ENCODE measurements around the gene METAP1D.

The METAP1D gene

DNA sequence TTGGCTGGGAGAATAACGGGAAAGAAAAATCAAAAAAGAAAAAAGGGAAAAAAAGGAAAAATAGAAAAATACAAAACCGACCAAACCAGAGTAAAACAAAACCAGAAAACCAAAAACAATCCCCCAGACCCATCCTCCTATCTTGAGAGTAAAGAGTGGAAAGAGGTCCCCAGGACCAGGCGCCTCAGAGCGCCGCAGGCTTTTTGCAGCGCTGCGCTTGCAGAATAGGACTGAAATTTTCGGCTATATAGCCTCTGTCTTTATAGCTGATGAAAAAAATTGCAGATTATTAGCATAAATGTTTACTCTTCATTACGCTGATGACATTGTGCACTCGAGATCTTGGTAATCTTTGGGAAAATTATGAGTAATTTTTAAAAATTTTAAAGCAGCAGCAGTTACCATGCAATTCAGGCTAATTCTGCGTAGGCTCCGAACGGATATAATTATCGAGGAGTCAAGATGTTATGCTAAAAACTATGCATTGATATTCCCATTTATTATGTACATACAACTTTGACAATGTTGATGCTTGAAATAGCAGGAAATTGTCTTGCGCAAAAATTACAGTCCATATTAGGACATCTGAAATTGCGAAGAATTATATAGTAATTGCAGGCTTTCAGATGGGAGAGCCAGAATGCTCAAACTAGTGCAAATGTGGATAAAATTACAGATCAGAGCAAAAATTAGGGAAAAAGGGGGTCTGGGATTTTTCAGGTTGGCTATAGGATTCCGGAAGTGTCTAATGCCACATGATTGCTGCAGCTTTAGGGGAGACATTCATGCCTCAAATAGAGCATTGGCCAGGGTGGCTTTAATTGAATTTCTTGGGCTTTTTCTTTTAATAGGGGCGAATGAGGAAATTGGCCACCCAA is 93.9 kb downstream of the METAP1D start:
- DNase-seq = no peak

DNA sequence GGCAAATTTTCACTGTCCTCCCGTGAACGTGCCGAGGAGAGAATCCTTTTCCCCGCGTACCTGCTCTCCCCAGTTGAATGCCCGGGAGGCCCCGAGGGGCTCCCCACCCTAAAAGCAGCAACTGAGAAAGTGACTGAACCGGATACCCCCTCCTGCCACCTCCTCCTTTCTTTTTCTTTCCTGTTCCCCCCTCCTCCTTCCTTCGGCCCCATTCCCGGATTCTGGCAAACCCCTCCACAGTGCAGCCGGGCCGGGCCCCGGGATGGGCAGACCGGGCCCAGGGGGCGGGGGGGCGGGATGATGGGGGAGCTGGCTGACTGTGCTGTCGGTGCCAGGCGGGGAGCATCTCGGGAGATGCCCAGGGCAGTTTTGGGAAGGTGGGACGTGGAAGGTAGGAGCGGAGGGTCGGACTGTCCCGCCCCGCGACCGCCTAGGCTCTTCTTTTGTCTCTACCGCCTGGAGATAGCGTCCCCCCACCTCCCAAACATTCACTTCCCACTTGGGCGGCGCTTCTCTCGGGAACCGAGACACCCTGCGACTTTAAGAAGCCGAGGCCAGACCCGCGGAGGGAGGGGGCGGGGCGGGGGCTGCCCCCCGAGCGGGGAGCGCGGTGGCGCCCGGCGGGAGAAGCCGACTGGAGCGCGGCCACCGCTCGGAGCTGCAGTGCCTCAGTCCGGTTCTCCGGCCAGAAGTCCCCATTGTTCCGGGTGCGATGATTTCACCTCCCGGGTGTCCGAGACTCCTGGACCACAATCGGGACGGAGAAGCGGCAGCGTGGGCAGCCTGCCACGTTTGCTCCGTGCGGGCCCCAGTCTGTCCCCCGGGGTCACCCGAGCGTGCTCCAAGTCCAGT is 94.8 kb downstream of the METAP1D start:
- no peak for DNase-seq

DNA sequence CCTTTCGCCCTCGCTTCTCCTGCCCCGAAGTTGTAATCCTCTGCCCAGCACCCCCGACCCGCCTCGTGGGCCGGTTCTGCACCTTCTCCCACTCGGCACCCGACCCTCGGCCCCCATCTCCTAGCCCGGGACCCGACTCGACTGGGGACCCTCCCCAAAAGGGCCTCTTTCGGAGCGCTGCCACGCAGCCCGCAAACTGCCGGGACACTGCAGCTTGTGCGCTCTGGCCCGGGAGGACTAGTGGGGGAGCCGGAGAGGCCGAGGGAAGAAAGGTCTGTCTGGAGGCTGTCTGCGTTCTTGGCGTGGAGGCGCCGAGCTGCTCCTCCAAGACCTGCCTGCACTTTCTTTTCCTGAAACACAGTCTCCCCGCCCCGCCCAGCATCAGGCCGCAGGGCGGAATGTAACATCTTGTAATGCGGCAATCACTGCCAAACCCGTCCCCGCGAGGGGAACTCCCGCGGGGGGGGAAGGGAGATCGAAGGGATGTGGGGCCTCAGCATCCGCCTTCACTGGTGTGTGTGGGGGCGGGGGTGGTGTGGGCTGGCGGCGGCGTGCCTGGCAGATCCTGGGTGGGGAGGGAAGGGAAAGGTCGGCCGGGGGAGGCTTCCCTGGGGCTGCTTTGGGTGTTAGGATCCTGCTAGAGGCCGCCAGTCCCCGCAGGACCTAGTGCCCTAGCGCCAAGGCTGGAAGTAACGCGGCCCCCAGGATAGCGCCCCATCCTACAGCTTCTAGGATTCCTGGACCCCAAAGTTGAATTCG is 95.6 kb downstream of the METAP1D start:
- no peak for DNase-seq

DNA sequence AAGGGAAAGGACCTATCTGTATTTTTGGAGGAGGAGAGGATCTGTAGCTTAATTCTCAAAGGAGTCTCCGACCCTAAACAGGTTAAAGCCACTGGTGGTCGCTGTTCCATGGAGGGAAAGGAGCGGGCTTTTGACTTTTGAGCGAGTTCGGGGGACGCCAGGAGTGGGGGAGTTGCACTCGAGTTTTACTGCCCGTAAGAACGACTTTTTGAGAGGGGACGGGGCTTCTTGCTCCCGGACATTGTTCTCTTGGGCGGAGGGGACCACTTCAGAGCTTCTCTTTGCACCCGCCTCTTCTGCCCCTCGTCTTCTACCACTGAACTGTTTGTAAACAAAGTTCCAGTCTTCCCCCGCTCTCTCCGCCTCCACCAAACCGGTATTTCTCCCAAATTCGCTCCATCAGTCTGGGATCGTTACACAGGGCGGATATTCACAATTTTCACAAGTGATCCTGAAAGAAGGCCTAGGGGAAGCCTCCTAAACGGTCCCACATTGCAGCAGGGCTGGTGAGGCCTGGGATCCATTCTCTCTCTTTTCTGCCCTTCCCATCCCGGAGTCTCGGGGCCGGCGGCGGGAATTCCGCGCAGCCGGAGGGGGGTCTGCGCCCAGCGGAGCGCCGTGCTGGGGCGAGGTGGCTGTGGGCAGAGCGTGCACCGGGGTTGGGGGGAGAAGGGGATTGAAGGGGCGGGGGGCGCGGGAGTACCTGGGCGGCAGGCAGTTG is 96.3 kb downstream of the METAP1D start:
- peak; percentile 15 for DNase-seq

DNA sequence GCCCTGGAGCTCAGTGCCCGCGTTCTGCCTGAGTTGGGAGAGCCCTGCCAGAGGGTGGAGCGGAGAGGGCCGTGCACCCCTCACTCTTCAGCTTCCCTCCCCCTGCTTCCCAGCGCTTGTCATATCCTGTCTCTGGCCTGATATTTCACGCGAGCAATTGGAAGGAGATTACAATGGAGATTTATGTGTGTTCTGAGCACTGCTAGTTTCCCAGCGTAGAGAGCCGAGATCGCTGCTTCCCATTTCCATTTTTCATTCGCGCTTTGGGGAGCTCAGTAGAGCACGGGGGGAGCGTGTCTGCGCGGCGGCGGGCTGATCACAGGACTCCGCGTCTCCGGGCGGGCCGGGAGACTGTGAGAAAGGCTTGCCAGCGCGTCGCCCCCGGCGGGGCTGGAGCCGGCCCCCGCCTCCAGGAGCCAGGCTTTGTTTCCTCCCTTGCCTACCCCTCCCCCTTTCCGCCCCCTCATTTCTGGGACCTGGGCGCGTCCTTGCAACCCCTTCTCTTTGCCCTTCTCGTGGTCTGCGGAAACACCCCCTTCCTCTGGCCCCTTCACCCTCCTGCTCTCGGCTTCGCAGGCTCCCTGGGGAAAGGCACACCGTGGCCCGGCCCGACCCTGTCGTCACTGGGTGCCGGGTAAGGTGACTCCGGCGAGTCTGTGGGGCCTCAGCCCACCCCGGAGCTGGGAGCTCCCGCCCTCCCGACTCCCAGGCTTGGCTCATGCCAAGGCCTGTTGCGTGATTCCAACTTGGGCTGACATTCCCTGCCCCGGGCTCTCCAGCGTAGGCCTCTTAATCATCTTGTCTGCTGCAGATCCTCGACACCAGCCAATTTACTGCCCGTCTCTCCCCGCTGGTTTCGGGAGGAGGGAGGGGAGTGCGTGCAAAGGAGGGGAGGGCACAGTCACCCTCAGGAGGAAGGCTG is 97.1 kb downstream of the METAP1D start:
- no peak for DNase-seq

DNA sequence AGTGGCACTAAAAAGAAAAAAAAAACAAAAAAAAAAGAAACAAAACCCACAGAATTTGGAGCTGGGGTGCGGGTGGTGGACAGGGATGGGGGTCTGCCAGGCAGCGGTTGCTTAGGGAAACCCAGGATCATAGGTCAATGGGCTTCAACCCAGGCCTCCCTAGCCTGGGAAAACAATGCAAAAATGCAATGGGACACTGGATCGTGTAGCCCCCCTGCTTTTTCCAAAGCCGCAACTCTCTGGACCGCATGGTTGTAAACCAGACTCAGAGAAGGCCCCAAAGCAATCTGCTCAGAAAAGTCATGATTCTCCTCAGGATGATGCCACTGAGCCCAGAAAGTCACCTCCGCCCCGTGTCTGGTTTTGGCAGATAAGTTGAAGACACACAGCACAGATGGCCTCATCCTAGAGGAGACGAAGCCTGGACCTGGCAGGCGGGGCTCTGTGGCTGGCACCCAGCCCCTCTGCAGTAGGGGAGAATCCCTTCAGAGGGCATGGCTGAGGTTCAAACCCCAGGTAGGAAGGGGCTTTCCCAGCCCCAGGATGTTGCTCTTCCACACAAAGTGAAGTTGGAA is 97.9 kb downstream of the METAP1D start:
- DNase-seq = no peak

DNA sequence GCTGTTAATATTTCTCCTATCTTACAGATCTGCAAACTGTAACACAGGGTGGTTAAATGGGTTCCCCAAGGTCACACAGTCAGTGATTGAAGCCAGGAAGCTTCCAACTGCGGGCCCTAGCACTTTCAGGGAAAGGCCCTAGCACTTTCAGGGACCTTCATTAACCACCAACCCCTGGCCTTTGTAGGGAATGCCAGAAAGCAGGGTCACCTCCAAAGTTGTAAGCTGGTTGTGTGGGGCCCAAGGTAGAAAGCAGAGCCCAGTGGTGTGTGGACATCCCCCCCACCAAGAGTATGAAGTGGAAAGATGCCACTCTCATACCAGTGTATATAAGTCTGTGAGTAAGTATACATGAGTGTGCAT is 98.5 kb downstream of the METAP1D start:
- DNase-seq = no peak

DNA sequence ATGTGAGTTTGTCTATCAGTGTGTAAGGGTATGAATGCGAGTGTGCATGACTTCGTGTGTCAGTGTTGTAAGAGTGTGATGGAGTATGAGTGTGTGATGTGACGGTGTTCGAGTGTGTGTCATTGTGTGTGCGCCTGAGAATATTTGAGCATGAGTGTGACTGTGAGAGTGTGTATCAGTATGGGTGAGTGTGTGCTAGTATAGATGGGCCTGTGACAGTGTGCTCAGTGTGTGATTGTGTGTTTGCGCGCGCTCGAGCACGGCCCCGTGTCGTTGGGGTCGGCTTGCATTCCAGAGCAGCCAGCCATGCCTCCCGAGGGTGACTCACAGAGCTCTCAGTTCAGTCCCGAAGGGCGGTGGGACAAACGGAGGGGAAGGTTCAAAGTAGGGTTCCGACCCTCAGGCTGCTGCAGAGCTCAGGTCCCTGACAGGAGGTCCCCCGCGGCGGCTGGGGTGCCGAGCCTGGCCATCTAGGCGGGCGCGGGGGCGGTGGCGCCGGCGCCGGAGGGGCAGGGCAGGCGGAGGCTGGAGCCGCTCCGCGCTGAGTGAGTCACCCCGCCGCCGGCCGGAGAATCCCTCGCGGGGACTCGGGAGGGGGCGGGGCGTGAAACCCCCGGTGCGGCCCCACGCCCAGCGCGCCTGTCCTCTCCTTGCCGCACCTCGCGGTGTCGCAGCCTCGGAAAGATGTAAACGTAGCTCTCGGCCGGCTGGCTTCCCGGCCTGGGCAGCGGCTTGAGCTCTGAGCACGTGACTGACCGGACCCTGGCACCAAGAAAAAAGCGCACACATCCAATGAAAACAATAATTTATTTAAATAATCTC is 99.1 kb downstream of the METAP1D start:
- DNase-seq = no peak

DNA sequence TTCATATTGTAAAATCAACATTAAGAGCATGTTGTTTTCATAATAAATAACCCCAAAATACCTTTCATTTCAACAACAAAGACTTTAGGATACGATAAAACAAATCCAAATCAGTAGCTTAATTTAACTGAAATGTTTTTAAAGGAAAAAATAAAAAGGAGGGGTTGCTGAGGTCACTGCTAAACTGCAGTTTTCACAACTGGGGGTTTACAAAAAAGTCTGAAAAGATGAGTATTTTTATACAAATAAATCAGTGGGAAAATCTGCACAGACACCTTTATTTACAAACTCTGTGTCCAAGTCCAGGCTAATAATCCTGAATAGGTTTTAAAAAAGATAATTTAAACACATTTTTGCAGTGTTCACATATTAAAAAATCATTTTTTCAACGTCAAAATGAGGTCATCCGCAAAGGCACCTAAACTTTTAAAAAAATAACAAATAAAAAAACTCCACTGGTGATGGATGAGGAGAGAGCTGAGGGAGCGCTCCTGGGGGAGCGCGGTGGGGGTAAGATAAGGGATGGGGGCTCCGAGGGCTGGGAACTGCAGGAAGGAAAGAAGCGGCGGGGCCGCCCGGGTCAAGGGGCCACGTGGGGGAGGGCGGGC is 99.8 kb downstream of the METAP1D start:
- DNase-seq = no peak

DNA sequence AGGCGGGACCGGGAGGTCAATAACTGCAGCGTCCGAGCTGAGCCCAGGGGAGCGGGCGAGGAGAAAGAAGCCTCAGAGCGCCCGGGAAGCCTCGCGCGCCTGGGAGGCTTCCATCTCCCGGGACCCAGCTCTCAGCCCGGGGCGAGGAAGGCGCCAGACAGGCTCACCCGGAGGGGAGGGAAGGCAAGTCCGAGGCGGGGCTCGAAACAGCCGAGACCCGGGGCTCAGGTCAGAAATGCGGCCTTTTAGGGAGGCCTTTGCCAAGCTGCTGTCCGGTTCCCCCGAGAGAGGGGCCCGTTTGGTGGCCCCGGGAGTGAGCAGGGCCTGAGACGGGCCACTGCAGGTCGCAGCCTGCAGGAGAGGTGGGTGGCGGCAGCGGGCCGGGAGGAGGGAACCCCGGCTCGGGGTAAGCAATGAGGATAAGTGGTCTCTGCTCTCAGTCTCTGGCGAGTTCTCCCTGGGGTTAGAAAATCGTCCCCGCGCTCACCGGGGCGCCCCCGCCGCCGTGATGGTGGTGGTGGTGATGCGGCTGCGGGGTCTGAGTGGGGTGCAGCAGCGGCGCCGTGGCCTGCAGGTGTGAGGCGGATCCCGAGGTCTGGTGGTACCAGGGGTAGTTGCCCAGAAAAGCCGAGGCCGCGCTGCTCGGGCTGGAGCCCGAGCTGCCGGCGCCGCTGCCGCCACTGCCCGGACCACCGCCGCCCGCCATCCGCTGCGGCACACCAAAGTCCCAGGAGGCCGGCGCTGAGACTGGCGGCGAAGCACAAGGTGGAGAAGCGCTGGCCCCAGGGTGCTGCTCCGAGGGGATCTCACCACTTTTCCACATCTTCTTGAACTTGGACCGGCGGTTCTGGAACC is 100.6 kb downstream of the METAP1D start:
- no peak for DNase-seq

DNA sequence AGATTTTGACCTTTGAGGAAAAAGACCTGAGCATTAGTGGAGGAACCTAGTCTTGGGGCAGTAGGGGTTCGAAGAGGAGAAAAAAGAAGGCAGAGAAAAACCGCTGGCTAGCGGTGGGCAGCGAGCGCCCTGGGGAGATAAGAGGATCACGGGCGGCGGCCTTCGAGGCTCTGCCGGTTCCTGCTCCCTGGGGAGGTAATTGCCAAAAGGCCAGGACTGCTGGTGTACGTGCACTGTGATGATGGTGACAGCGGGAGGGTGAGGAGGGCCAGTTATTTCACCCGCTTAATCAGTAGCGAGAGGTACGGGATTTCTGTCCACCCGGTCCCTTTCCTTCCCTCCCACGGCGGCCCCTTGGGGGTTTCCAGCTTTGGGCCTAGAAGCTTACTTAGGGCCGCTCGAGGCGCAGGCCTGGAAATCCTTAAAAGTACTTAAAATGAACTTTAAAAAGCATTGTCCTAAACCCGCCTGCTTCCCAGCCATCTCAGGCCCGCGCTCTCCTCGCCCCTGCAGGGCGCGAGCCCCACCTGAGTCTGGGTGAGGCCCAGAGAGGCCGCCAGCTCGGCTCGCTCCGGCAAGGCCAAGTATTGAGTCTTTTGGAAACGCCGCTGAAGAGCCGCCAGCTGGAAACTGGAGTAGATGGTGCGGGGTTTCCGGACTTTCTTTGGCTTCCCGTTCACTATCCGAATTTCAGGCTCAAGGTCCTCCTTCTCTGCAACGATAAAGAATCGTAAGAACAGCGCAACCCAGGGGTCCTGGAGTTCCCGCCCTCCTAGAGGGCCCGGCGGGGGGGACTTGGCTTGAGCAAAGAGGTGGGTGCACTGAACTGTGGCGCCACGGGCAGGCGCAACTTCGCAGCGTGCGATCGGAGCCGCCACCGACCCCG is 101.4 kb downstream of the METAP1D start:
- no peak for DNase-seq

DNA sequence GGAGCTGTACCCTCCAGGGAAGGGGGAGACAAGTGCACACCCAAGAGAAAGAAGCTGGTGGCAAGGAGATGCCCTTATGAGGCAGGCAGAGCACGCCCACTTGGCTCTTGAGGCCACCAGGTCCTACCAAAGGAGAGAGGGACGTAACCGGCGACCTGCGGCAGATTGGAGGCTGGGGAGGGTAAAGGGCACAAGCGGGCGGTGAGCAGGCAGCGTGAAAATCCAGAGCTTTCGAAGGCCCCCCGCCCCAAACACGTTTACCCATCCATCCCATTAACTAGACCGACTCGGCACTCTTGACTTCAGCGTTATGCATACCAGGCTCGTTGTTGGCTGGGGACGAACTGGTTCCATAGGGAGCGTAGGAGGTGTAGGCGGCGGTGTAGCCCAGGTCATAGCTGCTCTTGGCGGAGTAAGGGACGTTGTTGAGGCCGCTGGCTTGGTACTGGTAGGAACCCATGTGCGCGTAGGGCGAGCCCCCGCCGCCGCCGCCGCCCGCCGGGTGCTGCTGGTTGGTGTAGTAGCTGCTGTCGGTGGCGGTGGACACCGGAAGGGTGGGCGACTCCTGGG is 102.2 kb downstream of the METAP1D start:
- DNase-seq = no peak

DNA sequence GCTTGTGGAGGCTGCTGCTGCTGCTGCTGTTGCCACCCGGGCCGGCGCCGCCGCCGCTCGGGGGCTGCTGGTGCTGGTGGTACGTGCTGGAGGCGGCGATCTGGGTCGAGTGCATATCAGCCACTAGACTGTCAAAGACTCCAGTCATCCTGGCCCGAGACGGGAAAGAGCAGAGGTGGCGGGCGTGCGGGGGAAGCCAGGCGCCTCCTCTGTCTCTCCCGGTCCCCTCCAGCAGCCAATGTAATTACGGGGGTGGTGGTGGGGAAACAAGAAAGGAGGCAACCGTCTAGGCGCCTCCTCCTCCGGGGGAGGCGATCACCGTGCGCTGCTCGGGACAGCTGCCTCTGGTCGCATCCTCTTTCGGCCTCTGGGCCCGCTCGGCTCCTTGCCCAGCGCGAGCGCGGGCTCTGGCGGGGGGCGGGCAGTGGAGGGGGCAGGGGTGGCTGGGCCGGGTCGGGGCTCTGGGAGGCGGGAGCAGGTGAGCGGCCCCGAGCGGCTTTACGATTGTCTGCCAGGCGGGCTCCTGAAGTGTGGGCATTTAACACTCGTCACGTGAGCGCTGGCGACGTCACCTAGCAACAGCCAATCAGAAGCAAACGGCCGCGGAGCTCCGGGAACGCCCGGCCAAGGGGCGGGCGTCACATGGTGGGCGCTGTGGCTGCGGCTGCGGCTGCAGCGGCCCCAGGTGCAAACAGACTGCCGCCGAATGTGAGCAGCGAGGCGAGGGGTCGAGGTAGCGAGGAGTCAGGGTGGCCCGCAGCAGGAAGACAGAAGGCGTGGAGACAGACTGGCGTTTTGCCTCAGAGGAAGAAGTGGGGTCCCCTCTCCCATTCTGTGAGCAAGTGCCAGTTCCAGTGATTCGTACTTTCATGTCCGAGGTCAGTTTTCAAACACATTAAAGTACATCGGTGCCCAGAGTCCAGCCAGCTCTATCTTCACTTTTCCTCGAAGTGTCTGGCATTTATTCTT is 102.9 kb downstream of the METAP1D start, which contains the start of gene DLX2:
Gene DLX2 (minus strand): TSS at position 510 of the 969 bp plus-strand sequence. CDS start 362 bp downstream, at position 148.
- no peak for DNase-seq

DNA sequence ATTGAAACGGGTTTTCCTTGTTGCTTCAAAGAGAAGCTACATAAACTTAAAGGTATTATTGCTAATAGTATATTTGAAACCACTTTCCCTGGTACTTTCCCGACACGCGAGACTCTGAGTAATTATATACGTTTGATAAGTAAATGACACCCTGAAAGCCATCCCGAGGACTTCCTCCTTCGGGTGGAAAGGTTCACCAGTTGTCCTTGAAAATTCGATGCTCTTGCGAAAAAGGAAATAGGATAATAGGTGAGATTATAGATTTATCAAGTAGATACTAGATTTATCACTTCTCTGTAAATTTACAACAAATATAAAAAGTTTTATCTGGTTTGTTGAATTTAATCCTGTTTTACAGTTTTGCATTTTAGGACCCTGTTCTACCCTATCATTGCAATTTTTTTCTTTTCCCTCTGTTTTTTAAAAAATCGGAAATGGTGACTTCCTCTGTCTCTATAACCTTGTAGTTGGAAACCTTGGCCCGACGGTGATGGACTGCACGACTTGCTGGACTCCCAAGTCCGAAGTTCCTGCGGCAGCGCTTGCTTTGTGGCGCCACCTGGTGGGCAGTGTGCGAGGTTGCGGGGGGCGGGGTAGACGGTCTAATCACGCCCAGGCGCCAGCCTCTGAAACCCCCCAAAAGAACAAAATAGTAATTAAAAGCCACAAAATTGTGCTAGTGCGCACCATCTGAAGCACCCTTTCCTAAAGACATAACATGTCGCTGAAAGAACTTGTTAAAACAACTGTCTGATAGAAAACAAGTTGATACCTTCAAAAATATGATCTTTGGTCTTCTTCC is 103.9 kb downstream of the METAP1D start:
- DNase-seq = peak; percentile 56
